H1 (cell line): Measurements from ENCODE around the gene DOK1. TPM values are rescaled to one million over a fixed set of nuclear protein-coding genes. Genes with fewer than 3 reads are reported as not detected.
A peak's percentile ranks its signal among the peaks of the same experiment; 100 is the strongest.

Experiments
- CHD7 ChIP-seq: fragments of 300-600 bp; sonication (generic); IDR thresholded peaks from 2 replicates; pipeline ENCODE4 v1.7.1; 2012; ENCODE audit warnings: low read length, moderate library complexity, mild to moderate bottlenecking, inconsistent platforms; ENCODE audit not compliant: insufficient replicate concordance
- HDAC2 ChIP-seq, 2 experiments: fragments of 300-600 bp in 1 of 2; sonication (generic) in 1 of 2; IDR thresholded peaks; 2 replicates each; pipeline ENCODE4 v1.6.1; 2011 to 2012; ENCODE audit warnings: low read depth in 2 of 2, low read length in 2 of 2, mild to moderate bottlenecking in 2 of 2, moderate library complexity in 2 of 2, borderline replicate concordance in 1 of 2, inconsistent platforms in 1 of 2
- JUND ChIP-seq: IDR thresholded peaks from 2 replicates; pipeline ENCODE4 v1.6.1; 2011; ENCODE audit warnings: mild to moderate bottlenecking, improper control_type of control experiment, low read length
- NANOG ChIP-seq: IDR thresholded peaks from 2 replicates; pipeline ENCODE4 v1.6.1; 2011; ENCODE audit warnings: low read length, low read depth, mild to moderate bottlenecking, inconsistent platforms; ENCODE audit not compliant: insufficient read depth, poor library complexity, severe bottlenecking
- RBBP5 ChIP-seq: IDR thresholded peaks from 2 replicates; pipeline ENCODE4 v1.7.1; 2012; ENCODE audit warnings: low read depth, mild to moderate bottlenecking, inconsistent platforms, low read length, moderate library complexity, borderline replicate concordance
- SP1 ChIP-seq: IDR thresholded peaks from 2 replicates; pipeline ENCODE4 v1.6.1; 2011; ENCODE audit warnings: low read depth, low read length
- SRF ChIP-seq: IDR thresholded peaks from 2 replicates; pipeline ENCODE4 v1.6.1; 2011; ENCODE audit warnings: mild to moderate bottlenecking, low read depth, low read length, moderate library complexity
- SUZ12 ChIP-seq: fragments of 200-600 bp; sonication (generic); IDR thresholded peaks from 2 replicates; pipeline ENCODE4 v1.6.1; 2012; ENCODE audit warnings: mild to moderate bottlenecking, inconsistent platforms, low read length, moderate library complexity, mixed read lengths
- TAF1 ChIP-seq: IDR thresholded peaks from 2 replicates; pipeline ENCODE4 v1.6.1; 2011; ENCODE audit warnings: mild to moderate bottlenecking, low read depth, low read length
- polyA plus RNA-seq, 7 experiments: library from polyadenylated mRNA; depleted of rRNA in 3 of 7; stranded (reverse) in 5 of 7; unstranded in 2 of 7; fragments of >200 nt in 5 of 7; fragments of 200-250 nt in 2 of 7; gene quantifications; 1 replicate in 5 of 7; 2 replicates in 1 of 7; 4 replicates in 1 of 7; pipeline versions ENCODE4 v1.2.1 to v1.2.3, GENCODE V29; 2011 to 2013; ENCODE audit warnings: missing spikeins in 2 of 7, mixed read lengths in 2 of 7
- total RNA-seq: library from RNA; stranded (reverse); fragmentation: NEBNext Ultra II Directional; extraction: Animal tissue kit (Norgen Biotek cat#: 25700); gene quantifications from 2 replicates; pipeline ENCODE4 v1.2.1, GENCODE V29; 2021

The DOK1 gene
- total and polyA plus RNA-seq, 2 of the 8 experiments (the other 6 are each of a cell fraction or from before 2014, with no cell fraction given) = 11.0 to 14.3 TPM

GRCh38 chr2:74552914-74553811, 1.4 kb upstream of the DOK1 start (continued):
- TF ChIP-seq CHD7 = no peak
- no peak for TF ChIP-seq NANOG
- 0 out of 2 replicates have a peak, but pooled peaks have one; percentile 54 for TF ChIP-seq RBBP5
- 0 out of 2 replicates have a peak, but pooled peaks have one; percentile 4 for TF ChIP-seq TAF1
- TF ChIP-seq SUZ12 = peak; percentile 23; the same call in 1 of the 2 replicates
- TF ChIP-seq JUND = no peak
- no peak for TF ChIP-seq SP1
- TF ChIP-seq HDAC2 (IDR thresholded peaks at IDR 0.05; ENCODE audit: borderline replicate concordance in 1 of 2, low read depth in 2 of 2, low read length in 2 of 2) = 0 out of 4 replicates have a peak, but pooled peaks of 1 of the 2 experiments have one; percentile 17
- TF ChIP-seq SRF = no peak
